ENCODE results near the gene MPP2. TPM values are rescaled to one million over a fixed set of nuclear protein-coding genes. Genes with fewer than 3 reads are reported as not detected.

Gene MPP2
- total RNA-seq, 1 donor from 2014 or later: 5.4 TPM

GRCh38 chr17:43878260-43879175, 28.8 kb downstream of the MPP2 start:
- Mint-ChIP-seq H3K36me3 (ENCODE audit: insufficient read depth) (no peaks in the 10 kb centered on the region), H3K27me3 (peaks cover 12% of the 10 kb centered on the region), H3K27ac (no peak overlapping the region), H3K4me1 (ENCODE audit: low read depth) (no peaks in the 10 kb centered on the region), H3K9me3 (ENCODE audit: low read depth) (no peaks in the 10 kb centered on the region), H3K4me3 (ENCODE audit: low read depth) (no peak overlapping the region)
- peak; percentile 82 for DNase-seq (ENCODE audit: low spot score, unreplicated experiment)
- peak; percentile 95 for TF ChIP-seq CTCF (IDR thresholded peaks at IDR 0.05; ENCODE audit: unreplicated experiment)

- peaks cover 16% of the 10 kb centered on the region for H3K27me3 Mint-ChIP-seq
- H3K4me3 Mint-ChIP-seq (ENCODE audit: low read depth): no peak overlapping the region
- TF ChIP-seq CTCF (IDR thresholded peaks at IDR 0.05; ENCODE audit: unreplicated experiment): no peak
- no peaks in the 10 kb centered on the region for H3K36me3 Mint-ChIP-seq (ENCODE audit: insufficient read depth)
- H3K27ac Mint-ChIP-seq: no peak overlapping the region
- no peak for DNase-seq (ENCODE audit: low spot score, unreplicated experiment)
- no peaks in the 10 kb centered on the region for H3K4me1 Mint-ChIP-seq (ENCODE audit: low read depth)
- no peaks in the 10 kb centered on the region for H3K9me3 Mint-ChIP-seq (ENCODE audit: low read depth)
Measured at GRCh38 chr17:43877451-43878155, 29.7 kb downstream of the MPP2 start.

GRCh38 chr17:43877031-43877430, 30.3 kb downstream of the MPP2 start:
- TF ChIP-seq CTCF (IDR thresholded peaks at IDR 0.05; ENCODE audit: unreplicated experiment): no peak
- Mint-ChIP-seq H3K36me3 (ENCODE audit: insufficient read depth) (no peaks in the 10 kb centered on the region), H3K4me3 (ENCODE audit: low read depth) (no peak overlapping the region), H3K4me1 (ENCODE audit: low read depth) (no peaks in the 10 kb centered on the region), H3K27ac (no peak overlapping the region), H3K9me3 (ENCODE audit: low read depth) (no peaks in the 10 kb centered on the region), H3K27me3 (peaks cover 19% of the 10 kb centered on the region)
- no peak for DNase-seq (ENCODE audit: low spot score, unreplicated experiment)

GRCh38 chr17:43875476-43876147, 31.7 kb downstream of the MPP2 start:
- H3K36me3 Mint-ChIP-seq (ENCODE audit: insufficient read depth): no peaks in the 10 kb centered on the region
- no peak for TF ChIP-seq CTCF (IDR thresholded peaks at IDR 0.05; ENCODE audit: unreplicated experiment)
- DNase-seq (ENCODE audit: low spot score, unreplicated experiment): no peak
- H3K4me3 Mint-ChIP-seq (ENCODE audit: low read depth): no peak overlapping the region
- H3K4me1 Mint-ChIP-seq (ENCODE audit: low read depth): no peaks in the 10 kb centered on the region
- H3K27me3 Mint-ChIP-seq: peaks cover 19% of the 10 kb centered on the region
- H3K9me3 Mint-ChIP-seq (ENCODE audit: low read depth): no peaks in the 10 kb centered on the region
- H3K27ac Mint-ChIP-seq: no peak overlapping the region

- H3K4me3 Mint-ChIP-seq (ENCODE audit: low read depth): no peak overlapping the region
- H3K36me3 Mint-ChIP-seq (ENCODE audit: insufficient read depth): no peaks in the 10 kb centered on the region
- no peaks in the 10 kb centered on the region for H3K4me1 Mint-ChIP-seq (ENCODE audit: low read depth)
- H3K9me3 Mint-ChIP-seq (ENCODE audit: low read depth): no peaks in the 10 kb centered on the region
- TF ChIP-seq CTCF (IDR thresholded peaks at IDR 0.05; ENCODE audit: unreplicated experiment): no peak
- H3K27me3 Mint-ChIP-seq: peaks cover 19% of the 10 kb centered on the region
- no peak overlapping the region for H3K27ac Mint-ChIP-seq
- DNase-seq (ENCODE audit: low spot score, unreplicated experiment): no peak
Measured at GRCh38 chr17:43874293-43874692, 33.0 kb downstream of the MPP2 start.

All from progenitor cell of endocrine pancreas (in vitro differentiated cells).